ENCODE data around the gene PPDPF.
"Not testable (repeated sequence)": the region's sequence is repeated elsewhere in the genome, so short reads cannot be mapped to it uniquely, and the experiment has no call there.

Gene PPDPF

GRCh38 chr20:63500151-63500901 lies 20.2 kb upstream of the PPDPF start:
- DNase-seq (ENCODE audit: low spot score): no peak

GRCh38 chr20:63500902-63501817 lies 19.4 kb upstream of the PPDPF start:
- DNase-seq (ENCODE audit: low spot score): no peak

- peak; percentile 82 for DNase-seq (ENCODE audit: low spot score)
Measured at GRCh38 chr20:63501818-63502670, 18.5 kb upstream of the PPDPF start.

- DNase-seq (ENCODE audit: low spot score): peak; percentile 93
Measured at GRCh38 chr20:63502671-63503172, 17.8 kb upstream of the PPDPF start.

GRCh38 chr20:63503524-63503923 lies 17.0 kb upstream of the PPDPF start:
- no peak for DNase-seq (ENCODE audit: low spot score)

- DNase-seq (ENCODE audit: low spot score): no peak
Measured at GRCh38 chr20:63504642-63505041, 15.9 kb upstream of the PPDPF start.

- DNase-seq (ENCODE audit: low spot score): no peak
Measured at GRCh38 chr20:63505281-63505680, 15.3 kb upstream of the PPDPF start.

GRCh38 chr20:63505723-63506122 lies 14.8 kb upstream of the PPDPF start:
- DNase-seq (ENCODE audit: low spot score): no peak

- DNase-seq (ENCODE audit: low spot score): no peak
Measured at GRCh38 chr20:63507083-63507743, 13.4 kb upstream of the PPDPF start.

- DNase-seq (ENCODE audit: low spot score): no peak
Measured at GRCh38 chr20:63508072-63508768, 12.3 kb upstream of the PPDPF start.

- DNase-seq (ENCODE audit: low spot score): no peak
Measured at GRCh38 chr20:63509088-63509564, 11.4 kb upstream of the PPDPF start.

GRCh38 chr20:63513207-63513606 lies 7.4 kb upstream of the PPDPF start:
- DNase-seq (ENCODE audit: low spot score): no peak

- DNase-seq (ENCODE audit: low spot score): not testable (repeated sequence)
Measured at GRCh38 chr20:63514520-63514919, 6.0 kb upstream of the PPDPF start.

GRCh38 chr20:63517376-63518309 lies 2.9 kb upstream of the PPDPF start:
- no peak for DNase-seq (ENCODE audit: low spot score)

- DNase-seq (ENCODE audit: low spot score): peak; percentile 75
Measured at GRCh38 chr20:63518351-63518861, 2.2 kb upstream of the PPDPF start.

- DNase-seq (ENCODE audit: low spot score): no peak
Measured at GRCh38 chr20:63518946-63519667, 1.5 kb upstream of the PPDPF start.

GRCh38 chr20:63519668-63520503 lies 679 bp upstream of the PPDPF start:
- DNase-seq (ENCODE audit: low spot score): peak; percentile 80
